ENCODE measurements around the gene MIX23.

GRCh38 chr3:122377975-122378374, 5.1 kb downstream of the MIX23 start:
- TF ChIP-seq CTCF (IDR thresholded peaks at IDR 0.05) (no peak), POLR2A (IDR thresholded peaks at IDR 0.05) (no peak)
